Spleen (tissue), 11 donors: ENCODE results near the gene ANKRD13B. TPM values are rescaled to one million over a fixed set of nuclear protein-coding genes. Genes with fewer than 3 reads are reported as not detected.

Experiments
- DNase-seq: peaks from one replicate; pipeline ENCODE4 v3.0.0-alpha.2; 2020
- H3K27ac ChIP-seq, 8 donors: fragments of 200-600 bp; sonication (generic) in 7 of 8; 1 replicate in 4 of 8; 2 replicates in 4 of 8; pipeline versions ENCODE4 v1.5.0 to v1.8.0; 2016 to 2021; ENCODE audit warnings: inconsistent platforms in 4 of 8, mild to moderate bottlenecking in 4 of 8, moderate library complexity in 1 of 8
- H3K27me3 ChIP-seq, 7 donors: fragments of 200-600 bp; sonication (generic) in 6 of 7; replicated peaks in 1 of 7; 1 replicate in 4 of 7; 2 replicates in 3 of 7; pipeline versions ENCODE4 v1.5.0 to v1.8.0; 2016 to 2021; ENCODE audit warnings: inconsistent platforms in 3 of 7, mild to moderate bottlenecking in 1 of 7
- H3K36me3 ChIP-seq, 6 donors: fragments of 200-600 bp; sonication (generic) in 5 of 6; 1 replicate in 4 of 6; 2 replicates in 2 of 6; pipeline versions ENCODE4 v1.5.0 to v1.8.0; 2016 to 2021; ENCODE audit warnings: inconsistent platforms in 2 of 6
- H3K4me1 ChIP-seq, 6 donors: fragments of 200-600 bp; sonication (generic) in 5 of 6; 1 replicate in 3 of 6; 2 replicates in 3 of 6; pipeline versions ENCODE4 v1.5.0 to v1.8.0; 2016 to 2021; ENCODE audit warnings: inconsistent platforms in 3 of 6
- H3K4me3 ChIP-seq, 8 donors: fragments of 200-600 bp; sonication (generic) in 7 of 8; 1 replicate in 4 of 8; 2 replicates in 4 of 8; pipeline versions ENCODE4 v1.5.0 to v1.8.0; 2016 to 2021; ENCODE audit warnings: inconsistent platforms in 4 of 8, mild to moderate bottlenecking in 4 of 8, moderate library complexity in 2 of 8
- H3K9me3 ChIP-seq, 8 donors: fragments of 200-600 bp; sonication (generic) in 7 of 8; 1 replicate in 4 of 8; 2 replicates in 4 of 8; pipeline versions ENCODE4 v1.5.0 to v1.8.0; 2016 to 2021; ENCODE audit warnings: inconsistent platforms in 4 of 8
- CTCF ChIP-seq, 11 experiments: fragments of 200-600 bp in 7 of 11; fragments of 450-650 bp in 4 of 11; sonication (generic) in 4 of 11; IDR thresholded peaks in 8 of 11; conservative IDR thresholded peaks in 3 of 11; 1 replicate in 7 of 11; 2 replicates in 4 of 11; pipeline versions ENCODE4 v1.4.0 to v1.8.0; 2016 to 2021; ENCODE audit warnings: antibody characterized with exemption in 11 of 11, inconsistent platforms in 4 of 11, mild to moderate bottlenecking in 1 of 11
- POLR2A ChIP-seq, 3 donors: fragments of 450-650 bp; IDR thresholded peaks; one replicate each; pipeline ENCODE4 v1.5.1; 2017; ENCODE audit warnings: antibody characterized with exemption in 3 of 3, mild to moderate bottlenecking in 1 of 3
- POLR2AphosphoS5 ChIP-seq, 3 donors: sonication (generic); formaldehyde crosslinking; IDR thresholded peaks; one replicate each; pipeline ENCODE4 v1.5.1; 2017; ENCODE audit warnings: antibody characterized with exemption in 3 of 3
- WGBS, 5 donors: extraction: QIAGEN DNeasy Blood & Tissue Kit in 3 of 5; methylation state at CpG; one replicate each; pipeline versions ENCODE4 v1.1.5 to v1.1.7; 2013 to 2018; 5-methylcytosine and 5-hydroxymethylcytosine counted together
- intact Hi-C: fragments of 100-400 bp; cut with DNase I; formaldehyde crosslinking; loops from one replicate; pipeline ENCODE4 v1.15.0; 2023; ENCODE audit warnings: low total_unique reads
- polyA plus RNA-seq, 3 donors: library from polyadenylated mRNA; stranded (reverse); fragments of 200-250 nt; gene quantifications; one replicate each; pipeline ENCODE4 v1.2.1, GENCODE V29; 2013
- total RNA-seq, 7 donors: library from RNA; depleted of rRNA in 3 of 7; stranded (reverse); fragments of >200 nt in 3 of 7; fragmentation: NEBNext Ultra II Directional in 4 of 7; extraction: Animal tissue kit (Norgen Biotek cat#: 25700) in 4 of 7; gene quantifications; one replicate each; pipeline versions ENCODE4 v1.1.0 to v1.2.1, GENCODE V29; 2016 to 2021
- donor health status: healthy with polysubstance abuse.
- donor health status: DM: no; HTN: no; CAD: no; lungs with moderate emphysema.
- donor health status: DM: no; HTN: no; CAD: no.
- donor health status: Bipolar disorder and iron deficiency.
- donor health status: healthy.
- donor health status: DM: no; HTN: no; CAD: no.
- donor health status: DM: yes; HTN: yes; CAD: no.

The ANKRD13B gene
- total and polyA plus RNA-seq, 10 donors: 0.85 to 5.5 (median 2.5) TPM

- Histone ChIP-seq H3K4me1 (peaks cover 48 to 83% (median 72%) of the 10 kb centered on the region in 6 donors), H3K4me3 (peak overlapping the region; percentile 20 to 71 (median 42)), H3K27ac (peak overlapping the region in 7 of 8 donors; percentile 19 to 79 (median 70)), H3K27me3 (peaks cover 0 to 71% (median 10%) of the 10 kb centered on the region in 7 donors), H3K9me3 (no peaks in the 10 kb centered on the region), H3K36me3 (no peaks in the 10 kb centered on the region)
- peak; percentile 99 for DNase-seq
- WGBS, 5 donors: 1 to 2% (median 2%) methylated on average over 17 to 68 of the region's 68 CpGs
- intact Hi-C loops: no loop called here
- TF ChIP-seq POLR2AphosphoS5 (IDR thresholded peaks at IDR 0.05): peak; percentile 67 to 85 (median 71)
- TF ChIP-seq CTCF (IDR thresholded peaks at IDR 0.05 in 8 of 11, conservative IDR thresholded peaks at IDR 0.05 in 3 of 11): peak; percentile 49 to 90 (median 81)
- peak in 1 of 3 donors; percentile 10 for TF ChIP-seq POLR2A (IDR thresholded peaks at IDR 0.05)
Observed at GRCh38 chr17:29617481-29618271, 24.7 kb downstream of the ANKRD13B start.

GRCh38 chr17:29618272-29619065 lies 25.5 kb downstream of the ANKRD13B start:
- H3K4me1 ChIP-seq: peaks cover 47 to 83% (median 71%) of the 10 kb centered on the region in 6 donors
- intact Hi-C loops: no loop called here
- H3K36me3 ChIP-seq: no peaks in the 10 kb centered on the region
- H3K27ac ChIP-seq: peak overlapping the region in 3 of 8 donors; percentile 73 to 79 (median 79)
- H3K4me3 ChIP-seq: peak overlapping the region; percentile 20 to 71 (median 42)
- H3K27me3 ChIP-seq: peaks cover 0 to 64% (median 10%) of the 10 kb centered on the region in 7 donors
- TF ChIP-seq POLR2AphosphoS5 (IDR thresholded peaks at IDR 0.05) (no peak), POLR2A (IDR thresholded peaks at IDR 0.05) (no peak), CTCF (IDR thresholded peaks at IDR 0.05 in 8 of 11, conservative IDR thresholded peaks at IDR 0.05 in 3 of 11) (peak in 3 of 11 experiments; percentile 30 to 58 (median 53))
- WGBS, 5 donors: 38 to 43% (median 41%) methylated on average over 21 to 22 of the region's 22 CpGs
- no peaks in the 10 kb centered on the region for H3K9me3 ChIP-seq
- DNase-seq: no peak

- H3K27ac ChIP-seq: no peak overlapping the region
- intact Hi-C loops: no loop called here
- H3K27me3 ChIP-seq: peaks cover 0 to 57% (median 10%) of the 10 kb centered on the region in 7 donors
- no peaks in the 10 kb centered on the region for H3K36me3 ChIP-seq
- H3K4me1 ChIP-seq: peaks cover 39 to 78% (median 64%) of the 10 kb centered on the region in 6 donors
- H3K9me3 ChIP-seq: no peaks in the 10 kb centered on the region
- no peak for DNase-seq
- TF ChIP-seq CTCF (IDR thresholded peaks at IDR 0.05 in 8 of 11, conservative IDR thresholded peaks at IDR 0.05 in 3 of 11) (no peak), POLR2AphosphoS5 (IDR thresholded peaks at IDR 0.05) (no peak), POLR2A (IDR thresholded peaks at IDR 0.05) (no peak)
- no peak overlapping the region for H3K4me3 ChIP-seq
Observed at GRCh38 chr17:29619251-29619650, 26.3 kb downstream of the ANKRD13B start.
